PFSK-1 (cell line): Measurements from ENCODE around the gene KLRF1.

ENCODE experiments used
- FOXP2 ChIP-seq: optimal IDR thresholded peaks from 2 replicates; pipeline ENCODE3; 2011; ENCODE audit warnings: borderline replicate concordance, control low read depth, inconsistent platforms; ENCODE audit not compliant: insufficient read depth; ENCODE audit errors: extremely low read length, extremely low read depth
- POLR2AphosphoS5 ChIP-seq: IDR thresholded peaks from 2 replicates; pipeline ENCODE4 v1.6.1; 2012; ENCODE audit warnings: low read depth, mild to moderate bottlenecking, control low read depth, low read length, moderate library complexity
- SIN3A ChIP-seq: IDR thresholded peaks from 2 replicates; pipeline ENCODE4 v1.6.1; 2012; ENCODE audit warnings: mild to moderate bottlenecking, low read length, moderate library complexity, borderline replicate concordance; ENCODE audit not compliant: insufficient read depth
- TAF1 ChIP-seq: IDR thresholded peaks from 2 replicates; pipeline ENCODE4 v1.6.1; 2012; ENCODE audit warnings: low read length, control low read depth, borderline replicate concordance; ENCODE audit not compliant: insufficient read depth
- TF ChIP-seq, protein P1 (sequence below), 2 experiments: IDR thresholded peaks; 2 replicates each; pipeline versions ENCODE4 v1.6.1 to v1.8.0; 2011 to 2012; ENCODE audit warnings: low read depth in 2 of 2, low read length in 2 of 2, control low read depth in 1 of 2, inconsistent platforms in 1 of 2, mild to moderate bottlenecking in 1 of 2, moderate library complexity in 1 of 2; ENCODE audit not compliant: insufficient read depth in 1 of 2

The KLRF1 gene

DNA sequence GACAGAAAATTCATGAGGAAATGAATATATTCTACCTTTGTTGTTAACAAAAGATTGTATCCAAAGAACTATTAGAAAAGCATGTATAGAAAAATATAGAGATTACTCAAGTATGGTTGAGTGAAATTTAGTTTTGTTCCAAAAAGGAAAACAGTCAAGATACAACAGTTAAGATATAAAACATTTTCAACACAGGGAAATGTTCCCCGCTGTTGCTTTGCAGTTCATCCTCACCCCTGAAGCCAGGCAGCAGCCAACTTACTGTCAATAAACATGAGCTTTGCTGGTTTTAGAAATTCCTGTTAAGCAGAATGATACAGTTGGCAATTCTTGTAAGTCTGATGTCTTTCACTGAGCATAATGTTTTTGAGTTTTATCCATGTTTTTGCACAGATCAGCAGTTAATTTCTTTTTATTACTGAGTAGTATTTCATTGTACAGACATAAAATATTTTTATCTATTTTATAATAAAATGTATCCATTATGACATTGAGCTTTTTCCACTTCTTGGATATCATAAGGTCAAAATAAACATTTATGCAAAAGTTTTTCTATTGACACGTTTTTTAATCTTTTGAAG is 43.1 kb downstream of the KLRF1 start:
- TF ChIP-seq SIN3A (no peak), POLR2AphosphoS5 (no peak)

GRCh38 chr12:9872162-9872561 is 44.9 kb downstream of the KLRF1 start:
- TF ChIP-seq, protein P1, sequence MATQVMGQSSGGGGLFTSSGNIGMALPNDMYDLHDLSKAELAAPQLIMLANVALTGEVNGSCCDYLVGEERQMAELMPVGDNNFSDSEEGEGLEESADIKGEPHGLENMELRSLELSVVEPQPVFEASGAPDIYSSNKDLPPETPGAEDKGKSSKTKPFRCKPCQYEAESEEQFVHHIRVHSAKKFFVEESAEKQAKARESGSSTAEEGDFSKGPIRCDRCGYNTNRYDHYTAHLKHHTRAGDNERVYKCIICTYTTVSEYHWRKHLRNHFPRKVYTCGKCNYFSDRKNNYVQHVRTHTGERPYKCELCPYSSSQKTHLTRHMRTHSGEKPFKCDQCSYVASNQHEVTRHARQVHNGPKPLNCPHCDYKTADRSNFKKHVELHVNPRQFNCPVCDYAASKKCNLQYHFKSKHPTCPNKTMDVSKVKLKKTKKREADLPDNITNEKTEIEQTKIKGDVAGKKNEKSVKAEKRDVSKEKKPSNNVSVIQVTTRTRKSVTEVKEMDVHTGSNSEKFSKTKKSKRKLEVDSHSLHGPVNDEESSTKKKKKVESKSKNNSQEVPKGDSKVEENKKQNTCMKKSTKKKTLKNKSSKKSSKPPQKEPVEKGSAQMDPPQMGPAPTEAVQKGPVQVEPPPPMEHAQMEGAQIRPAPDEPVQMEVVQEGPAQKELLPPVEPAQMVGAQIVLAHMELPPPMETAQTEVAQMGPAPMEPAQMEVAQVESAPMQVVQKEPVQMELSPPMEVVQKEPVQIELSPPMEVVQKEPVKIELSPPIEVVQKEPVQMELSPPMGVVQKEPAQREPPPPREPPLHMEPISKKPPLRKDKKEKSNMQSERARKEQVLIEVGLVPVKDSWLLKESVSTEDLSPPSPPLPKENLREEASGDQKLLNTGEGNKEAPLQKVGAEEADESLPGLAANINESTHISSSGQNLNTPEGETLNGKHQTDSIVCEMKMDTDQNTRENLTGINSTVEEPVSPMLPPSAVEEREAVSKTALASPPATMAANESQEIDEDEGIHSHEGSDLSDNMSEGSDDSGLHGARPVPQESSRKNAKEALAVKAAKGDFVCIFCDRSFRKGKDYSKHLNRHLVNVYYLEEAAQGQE (IDR thresholded peaks at IDR 0.05; ENCODE audit: insufficient read depth in 1 of 2, low read depth in 2 of 2, low read length in 2 of 2): no peak
- TF ChIP-seq FOXP2 (no peak), TAF1 (no peak), POLR2AphosphoS5 (no peak), SIN3A (no peak)

DNA sequence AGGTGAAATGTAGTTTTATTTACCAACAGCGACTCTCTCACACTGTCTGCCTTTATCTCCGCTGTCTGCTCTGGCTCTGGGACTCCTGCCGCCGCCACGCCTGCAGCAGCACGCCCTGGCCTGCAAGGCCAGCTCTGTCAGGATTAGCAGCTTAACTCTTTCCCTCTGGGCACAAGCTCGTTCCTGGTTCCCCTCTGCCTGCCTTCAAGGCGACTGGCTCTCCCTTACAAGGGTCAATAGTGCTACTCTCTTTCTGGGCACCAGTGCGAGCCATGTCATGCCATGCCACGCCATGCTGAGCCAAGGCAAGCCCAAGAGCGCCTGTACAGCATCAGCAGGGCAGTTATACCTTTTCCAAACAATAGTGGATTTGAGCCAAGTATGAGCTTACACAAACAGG is 45.5 kb downstream of the KLRF1 start:
- TF ChIP-seq, protein P1 (IDR thresholded peaks at IDR 0.05; ENCODE audit: insufficient read depth in 1 of 2, low read depth in 2 of 2, low read length in 2 of 2): no peak
- TF ChIP-seq FOXP2 (no peak), TAF1 (no peak), SIN3A (no peak), POLR2AphosphoS5 (no peak)

GRCh38 chr12:9880532-9881078 is 53.3 kb downstream of the KLRF1 start:
- no peak for TF ChIP-seq SIN3A
- TF ChIP-seq FOXP2: no peak
- TF ChIP-seq POLR2AphosphoS5: no peak
- TF ChIP-seq, protein P1 (IDR thresholded peaks at IDR 0.05; ENCODE audit: insufficient read depth in 1 of 2, low read depth in 2 of 2, low read length in 2 of 2): no peak
- no peak for TF ChIP-seq TAF1

- TF ChIP-seq, protein P1 (IDR thresholded peaks at IDR 0.05; ENCODE audit: insufficient read depth in 1 of 2, low read depth in 2 of 2, low read length in 2 of 2): no peak
- TF ChIP-seq TAF1: no peak
- no peak for TF ChIP-seq SIN3A
- no peak for TF ChIP-seq POLR2AphosphoS5
- no peak for TF ChIP-seq FOXP2
Observed at GRCh38 chr12:9881246-9881645, 54.0 kb downstream of the KLRF1 start, which contains the start of gene KLRF2. TSS of gene KLRF2 (plus strand) at chr12:9881489. CDS start at chr12:9881596, 107 bp downstream.
